ENCODE results near the gene SMG1.

The SMG1 gene

DNA sequence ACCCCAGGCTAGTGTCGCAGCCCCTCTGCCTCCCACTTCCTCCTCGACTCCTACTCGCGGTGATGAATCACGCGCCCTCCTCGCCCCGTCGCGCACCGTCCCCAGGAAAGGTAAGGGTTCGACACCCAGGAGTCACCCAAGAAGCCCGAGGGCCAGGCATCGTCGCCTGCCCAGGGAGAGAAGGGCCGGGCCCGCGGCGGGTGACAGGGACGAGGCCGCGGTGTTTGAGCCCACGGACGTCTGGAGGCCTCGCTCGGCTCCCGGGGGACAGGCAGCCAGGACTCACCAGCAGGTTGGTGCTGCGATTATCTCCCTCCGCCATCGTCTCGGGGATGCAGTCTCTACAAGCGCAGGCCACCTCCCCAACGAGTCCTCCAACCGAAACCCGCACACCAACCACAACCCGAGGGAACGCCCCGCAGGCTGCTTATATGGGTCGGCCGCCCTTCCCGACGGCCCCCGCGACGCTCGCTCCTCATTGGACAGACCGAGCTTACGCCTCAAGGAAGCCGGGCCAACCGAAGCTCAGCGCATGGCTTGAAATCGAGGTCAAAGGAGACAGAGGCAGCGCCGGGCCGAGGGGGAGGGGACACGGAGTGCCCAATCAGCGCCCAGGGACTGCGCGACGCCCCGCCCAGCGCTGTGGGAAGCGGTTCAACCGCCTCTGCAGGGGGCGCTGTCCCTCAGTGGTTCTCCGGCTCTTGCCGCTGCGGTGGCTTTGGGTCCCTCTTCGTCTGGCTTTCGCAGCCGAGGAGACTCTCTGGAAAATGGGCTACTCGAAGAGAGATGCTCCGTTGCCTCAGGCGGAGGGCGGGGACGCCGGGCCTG lies 124.8 kb downstream of the SMG1 start, which contains the start of gene ARL6IP1:
TSS of gene ARL6IP1 (minus strand) at position 405 of the 828 bp plus-strand sequence. CDS start at position 322, 83 bp downstream.
- FAIRE-seq (no peak), DNase-seq (ENCODE audit: insufficient read length, low spot score) (peak; percentile 77)
- TF ChIP-seq, protein P1, sequence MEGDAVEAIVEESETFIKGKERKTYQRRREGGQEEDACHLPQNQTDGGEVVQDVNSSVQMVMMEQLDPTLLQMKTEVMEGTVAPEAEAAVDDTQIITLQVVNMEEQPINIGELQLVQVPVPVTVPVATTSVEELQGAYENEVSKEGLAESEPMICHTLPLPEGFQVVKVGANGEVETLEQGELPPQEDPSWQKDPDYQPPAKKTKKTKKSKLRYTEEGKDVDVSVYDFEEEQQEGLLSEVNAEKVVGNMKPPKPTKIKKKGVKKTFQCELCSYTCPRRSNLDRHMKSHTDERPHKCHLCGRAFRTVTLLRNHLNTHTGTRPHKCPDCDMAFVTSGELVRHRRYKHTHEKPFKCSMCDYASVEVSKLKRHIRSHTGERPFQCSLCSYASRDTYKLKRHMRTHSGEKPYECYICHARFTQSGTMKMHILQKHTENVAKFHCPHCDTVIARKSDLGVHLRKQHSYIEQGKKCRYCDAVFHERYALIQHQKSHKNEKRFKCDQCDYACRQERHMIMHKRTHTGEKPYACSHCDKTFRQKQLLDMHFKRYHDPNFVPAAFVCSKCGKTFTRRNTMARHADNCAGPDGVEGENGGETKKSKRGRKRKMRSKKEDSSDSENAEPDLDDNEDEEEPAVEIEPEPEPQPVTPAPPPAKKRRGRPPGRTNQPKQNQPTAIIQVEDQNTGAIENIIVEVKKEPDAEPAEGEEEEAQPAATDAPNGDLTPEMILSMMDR (IDR thresholded peaks at IDR 0.05; ENCODE audit: insufficient read depth, missing control alignments) = peak; percentile 82

GRCh38 chr16:18800775-18801144 lies 125.4 kb downstream of the SMG1 start:
- DNase-seq (ENCODE audit: insufficient read length, low spot score) (no peak), FAIRE-seq (no peak)
- TF ChIP-seq, protein P1 (IDR thresholded peaks at IDR 0.05; ENCODE audit: insufficient read depth, missing control alignments) = no peak

- TF ChIP-seq, protein P1 (IDR thresholded peaks at IDR 0.05; ENCODE audit: insufficient read depth, missing control alignments) = no peak
- DNase-seq (ENCODE audit: insufficient read length, low spot score) (no peak), FAIRE-seq (no peak)
These were observed 125.9 kb downstream of the SMG1 start for GRCh38 chr16:18800293-18800692.

DNA sequence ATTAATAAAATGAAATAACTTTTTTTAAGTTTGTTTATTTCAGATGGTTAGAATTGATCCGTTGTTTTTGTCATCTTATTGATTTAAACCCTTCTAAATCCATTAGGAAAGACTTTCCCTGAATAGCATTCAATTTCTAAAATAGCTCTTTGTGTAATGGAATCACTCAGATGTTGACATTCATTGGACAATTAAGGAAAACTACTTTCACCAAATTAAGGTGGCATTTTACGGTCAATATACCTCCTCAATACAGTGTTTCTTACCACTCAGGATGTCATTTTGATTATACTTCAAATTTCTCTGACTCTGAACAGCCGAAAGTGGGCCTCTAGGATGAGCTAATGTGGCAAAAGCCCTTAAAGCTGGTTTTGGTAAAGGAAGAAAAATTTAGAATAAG lies 126.7 kb downstream of the SMG1 start:
- DNase-seq (ENCODE audit: insufficient read length, low spot score) (no peak), FAIRE-seq (no peak)
- TF ChIP-seq, protein P1 (IDR thresholded peaks at IDR 0.05; ENCODE audit: insufficient read depth, missing control alignments) = no peak

GRCh38 chr16:18797746-18798145 lies 128.5 kb downstream of the SMG1 start:
- TF ChIP-seq, protein P1 (IDR thresholded peaks at IDR 0.05; ENCODE audit: insufficient read depth, missing control alignments) = no peak
- DNase-seq (ENCODE audit: insufficient read length, low spot score) (no peak), FAIRE-seq (no peak)

DNA sequence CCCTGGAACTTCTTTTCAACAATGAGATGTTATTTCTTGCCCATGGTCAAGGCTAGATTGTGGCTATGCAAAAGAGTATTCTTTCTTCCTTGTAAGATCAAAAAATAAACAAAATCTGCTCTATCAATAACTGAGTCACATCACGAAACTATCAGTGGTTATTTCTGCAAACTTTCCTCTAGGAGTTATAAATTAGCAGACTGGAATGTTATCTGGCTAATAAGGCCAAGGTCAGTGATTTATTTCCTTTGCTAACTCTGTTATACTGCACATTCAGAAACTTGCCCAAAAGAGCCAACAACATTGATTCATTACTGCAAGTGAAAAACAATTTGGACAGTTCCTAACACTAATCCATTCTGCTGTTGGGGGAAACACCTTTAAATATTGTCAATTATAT lies 129.8 kb downstream of the SMG1 start:
- TF ChIP-seq, protein P1 (IDR thresholded peaks at IDR 0.05; ENCODE audit: insufficient read depth, missing control alignments) = no peak
- DNase-seq (ENCODE audit: insufficient read length, low spot score) = no peak
- no peak for FAIRE-seq

DNA sequence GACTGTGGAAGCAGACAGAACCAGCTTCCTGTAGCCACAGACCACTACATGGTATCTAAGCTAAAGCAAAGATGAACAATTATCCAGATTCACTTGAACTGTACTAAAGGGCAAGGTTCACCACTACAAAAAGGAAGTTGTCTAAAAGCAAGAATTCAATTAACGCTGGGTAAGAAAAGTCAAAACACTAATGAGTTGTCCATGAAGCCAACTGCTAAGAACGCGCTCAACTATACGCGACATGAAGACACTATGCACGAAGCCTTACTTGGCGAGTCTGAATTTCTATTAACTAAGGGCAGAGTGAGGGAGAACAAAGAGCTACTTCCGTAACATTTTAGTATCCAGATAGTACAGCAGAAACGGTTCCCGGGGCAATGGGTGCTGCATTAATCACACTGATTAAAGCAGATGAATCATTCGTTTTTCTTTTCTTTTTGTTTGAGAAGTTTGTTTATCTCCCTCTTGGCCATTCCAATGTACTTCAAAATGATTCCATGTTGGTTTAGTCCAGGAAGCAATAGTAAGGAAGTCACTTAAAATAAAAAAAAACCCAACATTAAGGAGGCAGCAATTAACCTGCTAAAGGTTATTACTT lies 133.3 kb downstream of the SMG1 start:
- DNase-seq (ENCODE audit: insufficient read length, low spot score) = no peak
- no peak for FAIRE-seq
- TF ChIP-seq, protein P1 (IDR thresholded peaks at IDR 0.05; ENCODE audit: insufficient read depth, missing control alignments) = no peak

All from D721Med (cell line).